ENCODE data around the gene ANP32B.
"Not testable (repeated sequence)": the region's sequence is repeated elsewhere in the genome, so short reads cannot be mapped to it uniquely, and the experiment has no call there.

The ANP32B gene

GRCh38 chr9:98017306-98017705 is 34.2 kb downstream of the ANP32B start:
- no peaks in the 10 kb centered on the region for H3K4me1 Mint-ChIP-seq (ENCODE audit: low read depth)
- H3K27me3 Mint-ChIP-seq (ENCODE audit: low read depth): no peaks in the 10 kb centered on the region
- no peak for DNase-seq (ENCODE audit: low spot score)
- H3K36me3 Mint-ChIP-seq (ENCODE audit: low read depth): peaks cover 63% of the 10 kb centered on the region
- no peak overlapping the region for H3K4me3 Mint-ChIP-seq
- no peak overlapping the region for H3K27ac Mint-ChIP-seq
- no peaks in the 10 kb centered on the region for H3K9me3 Mint-ChIP-seq

GRCh38 chr9:98018347-98018746 is 35.2 kb downstream of the ANP32B start:
- Mint-ChIP-seq H3K27ac (no peak overlapping the region), H3K4me1 (ENCODE audit: low read depth) (no peaks in the 10 kb centered on the region), H3K4me3 (no peak overlapping the region), H3K36me3 (ENCODE audit: low read depth) (peaks cover 60% of the 10 kb centered on the region), H3K27me3 (ENCODE audit: low read depth) (no peaks in the 10 kb centered on the region), H3K9me3 (no peaks in the 10 kb centered on the region)
- no peak for DNase-seq (ENCODE audit: low spot score)

- DNase-seq (ENCODE audit: low spot score): no peak
- Mint-ChIP-seq H3K4me3 (no peak overlapping the region), H3K36me3 (ENCODE audit: low read depth) (peaks cover 55% of the 10 kb centered on the region), H3K9me3 (no peaks in the 10 kb centered on the region), H3K27me3 (ENCODE audit: low read depth) (no peaks in the 10 kb centered on the region), H3K27ac (peak overlapping the region; percentile 52), H3K4me1 (ENCODE audit: low read depth) (no peaks in the 10 kb centered on the region)
Measured at GRCh38 chr9:98019098-98019497, 36.0 kb downstream of the ANP32B start.

GRCh38 chr9:98019869-98020268 is 36.7 kb downstream of the ANP32B start:
- H3K27ac Mint-ChIP-seq; H3K4me3 Mint-ChIP-seq; H3K27me3 Mint-ChIP-seq (ENCODE audit: low read depth); DNase-seq (ENCODE audit: low spot score); H3K4me1 Mint-ChIP-seq (ENCODE audit: low read depth); H3K9me3 Mint-ChIP-seq: not testable (repeated sequence)
- H3K36me3 Mint-ChIP-seq (ENCODE audit: low read depth): peaks cover 49% of the 10 kb centered on the region

- Mint-ChIP-seq H3K27me3 (ENCODE audit: low read depth) (no peaks in the 10 kb centered on the region), H3K27ac (no peak overlapping the region), H3K4me3 (no peak overlapping the region), H3K9me3 (no peaks in the 10 kb centered on the region), H3K4me1 (ENCODE audit: low read depth) (peaks cover 2% of the 10 kb centered on the region), H3K36me3 (ENCODE audit: low read depth) (peaks cover 43% of the 10 kb centered on the region)
- DNase-seq (ENCODE audit: low spot score): no peak
Measured at GRCh38 chr9:98020476-98021145, 37.5 kb downstream of the ANP32B start.

- Mint-ChIP-seq H3K4me3 (no peak overlapping the region), H3K4me1 (ENCODE audit: low read depth) (peaks cover 2% of the 10 kb centered on the region), H3K9me3 (no peaks in the 10 kb centered on the region), H3K27ac (no peak overlapping the region), H3K27me3 (ENCODE audit: low read depth) (no peaks in the 10 kb centered on the region), H3K36me3 (ENCODE audit: low read depth) (peaks cover 36% of the 10 kb centered on the region)
- no peak for DNase-seq (ENCODE audit: low spot score)
Measured at GRCh38 chr9:98021306-98022040, 38.3 kb downstream of the ANP32B start.

GRCh38 chr9:98022447-98022846 is 39.3 kb downstream of the ANP32B start:
- H3K27ac Mint-ChIP-seq: no peak overlapping the region
- peaks cover 29% of the 10 kb centered on the region for H3K36me3 Mint-ChIP-seq (ENCODE audit: low read depth)
- H3K9me3 Mint-ChIP-seq: no peaks in the 10 kb centered on the region
- H3K4me1 Mint-ChIP-seq (ENCODE audit: low read depth): peaks cover 2% of the 10 kb centered on the region
- H3K4me3 Mint-ChIP-seq: no peak overlapping the region
- no peak for DNase-seq (ENCODE audit: low spot score)
- H3K27me3 Mint-ChIP-seq (ENCODE audit: low read depth): no peaks in the 10 kb centered on the region

- peaks cover 13% of the 10 kb centered on the region for H3K36me3 Mint-ChIP-seq (ENCODE audit: low read depth)
Measured at GRCh38 chr9:98024702-98025101, 41.6 kb downstream of the ANP32B start.

GRCh38 chr9:98031169-98031568 is 48.0 kb downstream of the ANP32B start:
- Mint-ChIP-seq H3K4me1 (ENCODE audit: low read depth) (peaks cover 7% of the 10 kb centered on the region), H3K9me3 (no peaks in the 10 kb centered on the region), H3K4me3 (no peak overlapping the region)

More at GRCh38 chr9:98024702-98025101, 41.6 kb downstream of the ANP32B start:
- no peak for DNase-seq (ENCODE audit: low spot score)
- Mint-ChIP-seq H3K27me3 (ENCODE audit: low read depth) (no peaks in the 10 kb centered on the region), H3K9me3 (no peaks in the 10 kb centered on the region), H3K27ac (no peak overlapping the region), H3K4me3 (no peak overlapping the region), H3K4me1 (ENCODE audit: low read depth) (peaks cover 2% of the 10 kb centered on the region)

GRCh38 chr9:98031935-98032334 is 48.8 kb downstream of the ANP32B start:
- no peak for DNase-seq (ENCODE audit: low spot score)
- H3K4me1 Mint-ChIP-seq (ENCODE audit: low read depth): peaks cover 7% of the 10 kb centered on the region
- peaks cover 2% of the 10 kb centered on the region for H3K36me3 Mint-ChIP-seq (ENCODE audit: low read depth)
- peaks cover 1% of the 10 kb centered on the region for H3K27me3 Mint-ChIP-seq (ENCODE audit: low read depth)
- no peak overlapping the region for H3K27ac Mint-ChIP-seq
- H3K9me3 Mint-ChIP-seq: no peaks in the 10 kb centered on the region
- H3K4me3 Mint-ChIP-seq: no peak overlapping the region

More at GRCh38 chr9:98031169-98031568, 48.0 kb downstream of the ANP32B start:
- DNase-seq (ENCODE audit: low spot score): no peak
- peaks cover 1% of the 10 kb centered on the region for H3K27me3 Mint-ChIP-seq (ENCODE audit: low read depth)
- H3K27ac Mint-ChIP-seq: no peak overlapping the region
- peaks cover 2% of the 10 kb centered on the region for H3K36me3 Mint-ChIP-seq (ENCODE audit: low read depth)

- peak; percentile 78 for DNase-seq (ENCODE audit: low spot score)
- H3K4me3 Mint-ChIP-seq: no peak overlapping the region
- H3K27ac Mint-ChIP-seq: peak overlapping the region; percentile 62
- H3K4me1 Mint-ChIP-seq (ENCODE audit: low read depth): peaks cover 8% of the 10 kb centered on the region
- no peaks in the 10 kb centered on the region for H3K9me3 Mint-ChIP-seq
- peaks cover 1% of the 10 kb centered on the region for H3K27me3 Mint-ChIP-seq (ENCODE audit: low read depth)
- H3K36me3 Mint-ChIP-seq (ENCODE audit: low read depth): no peaks in the 10 kb centered on the region
Measured at GRCh38 chr9:98034593-98035546, 51.7 kb downstream of the ANP32B start.

GRCh38 chr9:98037357-98037756 is 54.2 kb downstream of the ANP32B start:
- peaks cover 8% of the 10 kb centered on the region for H3K4me1 Mint-ChIP-seq (ENCODE audit: low read depth)
- H3K4me3 Mint-ChIP-seq: no peak overlapping the region
- no peaks in the 10 kb centered on the region for H3K36me3 Mint-ChIP-seq (ENCODE audit: low read depth)
- no peak for DNase-seq (ENCODE audit: low spot score)
- no peak overlapping the region for H3K27ac Mint-ChIP-seq
- H3K9me3 Mint-ChIP-seq: no peaks in the 10 kb centered on the region
- H3K27me3 Mint-ChIP-seq (ENCODE audit: low read depth): peaks cover 1% of the 10 kb centered on the region

- peaks cover 5% of the 10 kb centered on the region for H3K4me1 Mint-ChIP-seq (ENCODE audit: low read depth)
- H3K4me3 Mint-ChIP-seq: no peak overlapping the region
- no peak overlapping the region for H3K27ac Mint-ChIP-seq
- H3K36me3 Mint-ChIP-seq (ENCODE audit: low read depth): no peaks in the 10 kb centered on the region
- peaks cover 3% of the 10 kb centered on the region for H3K27me3 Mint-ChIP-seq (ENCODE audit: low read depth)
- no peak for DNase-seq (ENCODE audit: low spot score)
- no peaks in the 10 kb centered on the region for H3K9me3 Mint-ChIP-seq
Measured at GRCh38 chr9:98038958-98039357, 55.8 kb downstream of the ANP32B start.

GRCh38 chr9:98039607-98040017 is 56.5 kb downstream of the ANP32B start:
- H3K4me3 Mint-ChIP-seq: no peak overlapping the region
- H3K4me1 Mint-ChIP-seq (ENCODE audit: low read depth): peaks cover 5% of the 10 kb centered on the region
- no peaks in the 10 kb centered on the region for H3K36me3 Mint-ChIP-seq (ENCODE audit: low read depth)
- H3K27me3 Mint-ChIP-seq (ENCODE audit: low read depth): peaks cover 3% of the 10 kb centered on the region
- no peaks in the 10 kb centered on the region for H3K9me3 Mint-ChIP-seq
- H3K27ac Mint-ChIP-seq: no peak overlapping the region
- DNase-seq (ENCODE audit: low spot score): no peak

All from T-helper 2 cell treated with Interferon-gamma antibody and Interleukin-4, amounts not matched to agents 5 μg/mL and 100 μg/mL, for 36 hours (primary cell).